ENCODE data around the gene PAAF1.

- TF ChIP-seq MAX (IDR thresholded peaks at IDR 0.05): no peak
- TF ChIP-seq TAF1 (IDR thresholded peaks at IDR 0.05; ENCODE audit: low read depth): no peak
- no peak; the same call in 1 of the 2 replicates for TF ChIP-seq TEAD4 (IDR thresholded peaks at IDR 0.05)
- no peak for TF ChIP-seq CEBPB (IDR thresholded peaks at IDR 0.05)
- no peak for TF ChIP-seq YY1 (IDR thresholded peaks at IDR 0.05; ENCODE audit: low read depth)
These were observed 38.2 kb upstream of the PAAF1 start for GRCh38 chr11:73838443-73839122.
